Activated T-cell treated with anti-CD3 and anti-CD28 coated beads, Interleukin-2, amount 50 U/mL, for 1 hour (primary cell): Measurements from ENCODE around the gene ALG11.
A peak's percentile ranks its signal among the peaks of the same experiment; 100 is the strongest.
"Not testable (repeated sequence)": the region's sequence is repeated elsewhere in the genome, so short reads cannot be mapped to it uniquely, and the experiment has no call there.

ENCODE experiments used
- DNase-seq: peaks from one replicate; pipeline ENCODE4 v3.0.0-alpha.2; 2020

ALG11 gene

DNA sequence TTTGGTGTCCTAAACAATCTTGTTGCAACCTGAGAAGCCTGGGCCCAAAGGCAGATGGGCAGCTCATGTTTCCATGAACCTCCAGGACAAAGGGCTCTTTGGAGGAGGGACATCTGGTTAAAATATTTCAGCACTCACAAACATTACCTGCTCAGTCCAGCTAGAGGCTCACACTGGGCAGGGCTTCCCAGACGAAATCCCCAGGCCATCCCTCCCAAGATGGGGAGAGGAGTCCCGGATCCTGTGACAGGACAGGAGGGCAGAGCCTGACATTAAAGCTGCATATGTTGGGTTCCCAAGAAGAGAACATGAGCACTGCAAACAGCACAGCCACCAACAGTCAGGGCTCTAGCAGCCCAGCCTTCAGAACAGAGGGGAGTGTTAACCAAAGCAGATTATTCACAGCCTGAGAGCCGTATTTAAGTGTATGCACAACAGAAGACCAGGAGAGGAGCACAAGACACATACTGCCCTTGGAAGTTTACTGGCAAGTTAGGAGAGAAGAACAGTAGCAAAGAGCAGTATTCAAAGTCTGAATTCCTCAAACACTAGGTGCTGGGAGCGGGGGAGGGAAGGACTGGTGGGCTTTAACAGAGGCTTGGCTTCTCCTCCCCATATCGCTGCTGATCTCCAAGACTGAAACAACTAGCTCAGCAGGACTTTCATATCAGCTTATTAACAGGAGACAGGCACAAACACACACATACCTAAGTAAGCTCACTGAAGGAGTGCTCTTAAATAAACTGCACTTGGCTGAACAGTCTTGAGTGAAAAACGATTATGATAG is 13.3 kb upstream of the ALG11 start:
- DNase-seq, result no peak

DNA sequence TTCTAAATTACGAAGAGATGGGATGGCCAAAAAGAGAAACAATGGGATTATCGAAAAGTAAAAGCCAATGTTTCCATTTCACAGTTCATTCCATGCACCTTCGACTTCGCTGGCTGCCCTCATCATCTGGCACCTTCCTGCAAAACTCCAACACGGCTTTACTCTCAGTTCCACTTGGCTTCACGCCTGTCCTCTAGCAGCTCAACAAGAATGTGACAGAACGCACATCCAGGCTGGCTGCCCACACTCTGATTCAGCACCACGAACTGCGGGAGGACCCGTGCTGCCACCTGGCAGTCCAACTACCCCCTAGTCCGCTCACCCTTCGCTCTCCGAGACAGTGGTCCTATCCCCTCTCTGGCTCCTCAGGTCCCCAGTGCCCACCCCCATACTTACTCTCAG is 12.7 kb upstream of the ALG11 start:
- no peak for DNase-seq

DNA sequence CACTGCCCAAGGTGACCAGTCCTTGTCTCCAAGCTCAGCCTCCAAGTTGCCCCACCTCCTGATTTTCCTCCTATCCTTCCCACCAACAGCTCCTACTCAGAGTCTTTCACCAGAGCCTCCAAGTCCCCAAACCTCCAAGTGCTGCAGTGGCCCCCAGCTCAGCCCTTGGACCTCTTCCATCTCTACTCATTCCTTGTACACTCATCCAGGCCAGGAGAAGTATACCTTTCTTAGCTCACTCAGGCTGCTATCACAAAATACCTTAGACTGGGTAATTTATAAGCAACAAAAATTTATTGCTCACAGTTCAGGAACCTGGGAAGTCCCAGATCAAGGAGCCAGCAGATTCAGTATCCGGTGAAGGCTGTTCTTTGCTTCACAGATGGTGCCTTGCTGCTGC is 12.3 kb upstream of the ALG11 start:
- no peak for DNase-seq

- DNase-seq, result no peak
Observed at GRCh38 chr13:52001120-52001731, 11.0 kb upstream of the ALG11 start.

- DNase-seq, result no peak
Observed at GRCh38 chr13:52002361-52002760, 9.8 kb upstream of the ALG11 start.

GRCh38 chr13:52003541-52003940 is 8.7 kb upstream of the ALG11 start:
- DNase-seq, result no peak

DNA sequence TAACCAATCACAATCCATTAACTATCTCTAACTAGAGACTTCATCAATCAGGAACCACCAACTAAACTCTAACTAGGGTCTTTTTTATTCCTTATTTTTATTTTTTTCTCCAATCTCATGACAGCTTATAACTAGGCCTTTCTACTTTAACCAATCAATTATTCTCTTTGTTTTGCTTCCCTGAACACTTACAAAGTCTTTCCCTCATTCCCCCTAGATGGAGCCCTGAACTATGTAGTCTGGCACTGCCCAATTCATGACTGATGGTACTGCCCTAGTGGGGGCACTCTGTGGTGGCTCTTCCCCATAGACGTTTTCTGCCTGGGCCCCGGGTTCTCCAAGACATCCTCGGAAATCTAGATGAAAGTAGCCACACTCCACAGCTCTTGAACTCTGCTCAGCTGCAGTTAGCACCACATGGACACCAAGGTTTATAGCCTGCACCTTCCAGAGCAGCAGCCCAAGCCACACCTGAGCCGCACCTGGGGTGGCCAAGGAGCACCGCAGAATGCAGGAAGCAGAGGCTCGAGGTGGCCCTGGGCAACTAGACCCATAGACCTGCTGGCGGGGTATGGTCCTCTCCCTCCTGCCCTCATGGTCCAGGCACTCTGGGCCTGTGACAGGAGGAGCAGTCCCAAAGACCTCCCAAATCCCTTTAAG is 7.6 kb upstream of the ALG11 start:
- DNase-seq, result no peak

- no peak for DNase-seq
Observed at GRCh38 chr13:52005841-52006522, 6.2 kb upstream of the ALG11 start.

DNA sequence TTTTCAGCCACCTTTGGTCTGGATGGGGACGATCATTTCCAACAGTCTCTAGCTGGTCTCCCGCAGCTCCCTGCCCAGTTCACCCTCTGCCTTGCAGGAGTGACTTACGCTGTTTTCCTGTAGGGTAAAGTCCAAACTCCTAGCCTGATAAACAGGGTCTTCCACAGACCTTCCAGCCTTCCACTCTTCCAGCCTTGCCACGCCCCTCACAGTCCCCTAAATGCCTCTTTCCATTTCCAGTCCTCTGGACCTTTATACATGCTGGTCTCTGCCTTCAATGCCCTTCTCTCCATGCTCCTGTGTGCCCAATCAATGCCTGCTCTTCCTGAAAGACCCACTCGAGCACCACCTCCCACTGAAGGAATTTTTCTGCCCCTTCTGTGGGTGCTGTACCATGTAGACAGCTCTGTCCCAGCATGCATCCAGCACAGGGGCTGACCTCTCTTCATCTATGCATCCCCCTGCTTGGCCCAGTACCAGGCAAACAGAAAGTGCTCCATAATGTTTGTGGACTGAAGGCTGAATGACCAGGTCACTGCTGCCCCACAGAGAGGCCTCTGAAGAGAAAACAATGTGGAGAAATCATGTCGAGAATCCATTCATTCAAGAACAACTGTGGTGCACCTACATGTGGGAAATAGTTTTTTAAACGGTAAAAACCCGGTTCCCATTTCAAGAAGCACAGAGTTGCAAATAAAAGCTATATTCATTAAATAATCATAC is 5.5 kb upstream of the ALG11 start:
- DNase-seq, result no peak

DNA sequence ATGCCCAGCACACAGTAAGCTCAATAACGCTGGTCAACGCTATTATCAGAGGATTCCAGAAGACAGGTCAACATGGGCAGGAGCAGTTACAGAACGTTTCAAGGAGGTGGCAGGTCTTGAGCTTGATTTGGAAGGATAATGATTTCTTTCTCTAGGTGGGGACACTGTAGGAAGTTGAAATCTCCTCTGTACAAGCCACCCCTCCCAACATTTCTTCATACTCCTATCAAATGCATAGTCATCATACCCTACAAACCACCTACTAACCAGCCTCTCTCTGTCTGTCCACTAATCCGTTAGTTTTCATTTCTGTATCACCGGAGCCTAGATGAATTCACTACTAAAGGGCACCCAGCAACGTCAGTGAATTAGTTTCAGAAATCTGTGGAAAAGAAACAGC is 2.3 kb upstream of the ALG11 start:
- no peak for DNase-seq

- DNase-seq, result peak; percentile 41
Observed at GRCh38 chr13:52010890-52011631, 1.1 kb upstream of the ALG11 start, which contains the start of gene ATP7B. Gene ATP7B, minus strand, starts transcription at chr13:52011450. Its CDS starts 113 bp downstream, at chr13:52011337.

GRCh38 chr13:52012512-52012836 is 276 bp downstream of the ALG11 start:
- no peak for DNase-seq

GRCh38 chr13:52016296-52016695 is 4.1 kb downstream of the ALG11 start:
- DNase-seq, result no peak

GRCh38 chr13:52020191-52020590 is 8.0 kb downstream of the ALG11 start:
- DNase-seq, result no peak

GRCh38 chr13:52022356-52022755 is 10.2 kb downstream of the ALG11 start:
- DNase-seq, result no peak

DNA sequence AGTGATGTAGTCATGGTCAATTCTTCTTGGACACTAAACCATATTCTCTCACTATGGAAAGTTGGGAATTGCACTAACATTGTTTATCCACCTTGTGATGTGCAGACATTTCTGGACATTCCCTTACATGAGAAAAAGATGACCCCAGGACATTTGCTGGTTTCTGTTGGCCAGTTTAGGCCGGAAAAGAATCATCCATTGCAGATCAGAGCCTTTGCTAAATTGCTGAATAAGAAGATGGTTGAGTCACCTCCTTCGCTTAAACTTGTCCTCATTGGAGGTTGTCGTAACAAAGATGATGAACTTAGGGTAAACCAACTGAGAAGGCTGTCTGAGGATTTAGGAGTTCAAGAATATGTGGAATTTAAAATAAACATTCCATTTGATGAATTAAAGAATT is 12.3 kb downstream of the ALG11 start, which contains the start of gene UTP14C:
UTP14C (plus strand) TSS at position 211 of the 400 bp plus-strand sequence. CDS start 4,114 bp downstream, outside the sequence.
- DNase-seq, result no peak

GRCh38 chr13:52025475-52026245 is 13.5 kb downstream of the ALG11 start:
- no peak for DNase-seq

DNA sequence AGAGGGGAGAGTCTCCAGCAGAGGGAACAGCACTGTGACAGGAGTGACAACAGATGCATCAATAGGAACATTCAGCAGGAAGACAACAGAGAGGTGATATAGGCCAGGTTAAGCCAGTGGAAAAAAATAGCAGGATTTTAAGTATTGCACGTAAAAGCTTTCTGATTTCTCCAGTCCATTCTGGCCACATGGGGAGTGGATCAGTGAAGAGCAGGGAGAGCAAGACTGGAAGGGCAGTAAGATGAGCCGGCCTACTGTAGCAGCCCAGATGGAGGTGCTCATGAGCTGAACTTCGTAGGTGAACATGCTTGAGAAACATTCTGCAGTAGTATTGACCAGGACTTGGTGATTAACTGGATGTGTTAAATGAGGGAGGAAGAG is 14.0 kb downstream of the ALG11 start:
- no peak for DNase-seq

DNA sequence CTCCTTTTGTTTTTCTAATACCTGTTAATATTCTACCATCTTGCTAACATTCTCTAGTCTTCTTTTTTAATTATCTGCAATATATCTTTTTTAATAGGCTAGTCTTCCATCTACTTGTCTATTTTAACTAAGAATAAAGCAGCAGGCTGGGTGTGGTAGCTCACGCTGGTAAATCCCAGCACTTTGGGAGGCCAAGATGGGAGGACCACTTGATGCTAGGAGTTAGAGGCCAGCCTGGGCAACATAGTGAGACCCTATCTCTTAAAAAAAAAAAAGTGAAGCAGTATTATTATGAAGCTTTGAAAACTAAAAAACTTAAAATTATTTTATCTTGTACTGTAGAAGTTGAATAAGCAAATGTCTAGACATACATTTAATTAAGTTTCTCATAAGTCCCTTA is 15.6 kb downstream of the ALG11 start:
- DNase-seq, result no peak

DNA sequence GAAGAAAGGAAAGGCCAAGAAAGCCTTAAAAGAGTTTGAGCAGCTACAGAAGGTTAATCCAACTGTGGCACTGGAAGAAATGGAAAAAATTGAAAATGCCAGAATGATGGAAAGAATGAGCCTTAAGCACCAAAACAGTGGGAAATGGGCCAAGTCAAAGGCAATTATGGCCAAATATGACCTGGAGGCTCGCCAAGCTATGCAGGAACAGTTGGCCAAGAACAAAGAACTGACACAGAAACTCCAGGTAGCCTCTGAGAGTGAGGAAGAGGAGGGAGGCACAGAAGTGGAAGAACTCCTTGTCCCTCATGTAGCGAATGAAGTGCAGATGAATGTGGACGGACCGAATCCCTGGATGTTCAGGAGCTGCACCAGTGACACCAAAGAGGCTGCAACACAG is 17.4 kb downstream of the ALG11 start:
- DNase-seq, result no peak

DNA sequence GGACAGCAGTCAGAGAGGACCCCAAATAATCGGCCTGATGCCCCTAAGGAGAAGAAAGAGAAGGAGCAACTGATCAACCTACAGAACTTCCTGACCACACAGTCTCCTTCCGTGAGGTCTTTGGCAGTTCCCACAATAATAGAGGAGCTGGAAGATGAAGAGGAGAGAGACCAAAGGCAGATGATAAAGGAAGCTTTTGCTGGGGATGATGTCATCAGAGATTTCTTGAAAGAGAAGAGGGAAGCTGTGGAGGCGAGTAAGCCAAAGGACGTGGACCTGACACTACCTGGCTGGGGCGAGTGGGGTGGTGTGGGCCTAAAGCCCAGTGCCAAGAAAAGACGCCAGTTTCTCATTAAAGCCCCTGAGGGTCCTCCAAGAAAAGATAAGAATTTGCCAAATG is 18.2 kb downstream of the ALG11 start:
- not testable (repeated sequence) for DNase-seq
